Activated T-cell treated with anti-CD3 and anti-CD28 coated beads for 4 hours (primary cell): ENCODE measurements around the gene TMOD1.
"Not testable (repeated sequence)": the region's sequence is repeated elsewhere in the genome, so short reads cannot be mapped to it uniquely, and the experiment has no call there.

Experiments used
- DNase-seq: peaks from one replicate; pipeline ENCODE4 v3.0.0-alpha.2; 2020

Gene TMOD1

DNA sequence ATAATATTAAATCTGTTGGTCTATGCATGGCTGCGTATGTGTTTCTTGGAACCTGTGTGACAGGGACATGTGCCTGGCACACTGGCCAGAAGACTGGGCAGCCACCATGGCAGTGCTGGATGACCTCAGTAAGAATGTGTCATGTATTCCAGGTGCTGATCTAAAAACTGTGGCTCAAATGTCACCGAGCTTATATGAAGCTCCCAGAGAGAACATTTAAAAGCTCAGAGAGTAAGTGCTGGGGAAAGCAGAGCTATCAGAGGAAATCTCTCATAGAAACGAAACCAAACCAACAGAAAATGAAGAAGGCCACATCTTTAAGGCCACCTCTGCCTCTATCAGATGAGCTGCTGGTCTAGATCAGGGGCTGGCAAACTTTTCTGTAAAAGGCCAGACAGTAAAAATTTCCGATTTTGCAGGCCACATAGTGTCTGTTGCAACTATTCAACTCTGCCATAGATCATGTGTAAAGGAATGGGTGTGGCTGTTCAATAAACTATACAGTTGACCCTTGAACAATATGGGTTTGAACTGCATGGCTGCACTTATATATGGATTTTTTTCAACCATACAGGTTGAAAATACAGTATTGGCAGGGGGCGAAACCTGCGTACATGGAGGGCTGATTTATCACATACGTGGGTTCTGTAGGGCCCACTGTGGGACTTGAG, 99.9 kb downstream of the TMOD1 start:
- no peak for DNase-seq

DNA sequence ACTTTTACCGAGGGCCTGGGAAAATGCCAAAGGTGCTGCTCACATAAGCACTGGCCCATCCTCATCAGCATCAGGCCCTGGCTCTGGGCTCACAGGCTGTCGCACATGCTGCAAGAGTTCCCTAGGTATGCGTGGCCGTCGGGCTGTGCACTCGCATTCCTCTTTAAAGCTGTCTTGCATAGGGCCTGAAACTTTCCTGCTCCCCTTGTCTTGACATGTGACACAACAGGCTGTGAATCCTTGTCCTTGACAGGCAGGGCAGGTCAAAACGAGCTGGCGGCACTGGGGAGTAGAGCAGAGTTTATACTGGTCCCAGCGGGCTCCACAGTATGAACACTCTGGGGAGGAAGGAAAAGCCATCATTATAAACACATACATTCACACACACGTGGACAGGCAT, 101.0 kb downstream of the TMOD1 start:
- DNase-seq, result no peak

DNA sequence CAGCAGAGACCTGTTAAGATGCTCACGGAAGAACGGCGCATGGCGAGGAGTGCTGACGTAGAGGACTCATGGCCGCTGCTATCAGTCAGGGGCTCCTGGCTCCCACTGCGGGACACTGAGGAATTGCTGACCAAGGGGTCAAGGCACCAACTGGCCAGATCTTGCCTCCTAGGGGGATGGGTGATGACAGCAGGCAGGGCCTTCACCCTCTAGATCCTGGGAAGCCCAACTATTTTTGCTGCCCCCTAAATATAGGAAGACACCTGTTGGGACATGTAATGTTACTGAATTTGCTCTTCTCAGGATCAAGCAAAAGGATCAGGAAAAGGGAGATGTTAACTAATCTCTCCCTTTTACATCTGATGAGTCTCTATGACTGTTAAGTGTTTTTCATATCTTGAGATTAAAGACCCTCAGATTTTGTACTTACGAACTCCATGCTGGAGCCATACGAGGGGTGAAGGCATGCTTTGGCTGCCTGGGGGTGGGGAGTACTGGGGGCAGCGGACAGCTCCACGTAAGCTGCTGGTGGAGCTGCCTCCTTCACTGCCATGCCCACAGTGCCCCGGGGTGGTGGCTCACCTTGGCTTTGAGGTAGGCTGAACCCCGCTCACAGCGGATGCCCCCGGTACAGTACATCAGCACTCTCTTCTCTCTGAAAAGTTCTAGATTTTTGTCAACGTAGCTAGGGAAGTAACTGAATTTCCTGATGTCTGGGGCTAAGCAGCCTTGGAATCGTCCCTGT, 103.6 kb downstream of the TMOD1 start:
- DNase-seq, result no peak

DNA sequence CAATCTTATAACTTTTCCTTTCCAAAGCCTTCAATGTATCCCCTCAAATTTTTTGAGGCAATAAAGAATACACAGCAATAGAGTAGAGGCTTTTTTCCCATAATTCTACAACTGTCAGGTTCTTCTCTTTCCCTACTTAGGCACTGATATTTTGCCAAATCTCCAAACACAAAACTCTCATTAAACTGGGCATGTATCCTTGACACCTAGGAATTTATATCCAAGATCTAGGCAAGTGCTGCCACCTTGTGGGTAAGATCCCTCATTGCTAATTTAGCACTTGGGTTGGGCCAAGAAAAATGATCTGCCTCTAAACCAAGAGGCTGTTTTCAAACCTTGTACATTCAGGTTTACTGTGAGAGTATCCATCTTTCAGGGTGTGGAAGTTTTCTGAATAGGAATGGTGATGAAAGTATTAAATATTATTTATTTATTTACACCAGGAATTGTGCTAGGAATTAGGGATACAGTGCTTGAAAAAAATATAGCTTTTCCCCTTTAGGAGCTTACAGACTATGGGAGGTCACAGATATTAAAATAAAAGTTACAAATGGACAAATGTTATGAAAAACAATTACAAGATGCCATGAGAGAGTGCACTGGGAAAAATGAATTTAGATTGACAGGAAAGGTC, 114.1 kb downstream of the TMOD1 start:
- DNase-seq, result peak; percentile 45

DNA sequence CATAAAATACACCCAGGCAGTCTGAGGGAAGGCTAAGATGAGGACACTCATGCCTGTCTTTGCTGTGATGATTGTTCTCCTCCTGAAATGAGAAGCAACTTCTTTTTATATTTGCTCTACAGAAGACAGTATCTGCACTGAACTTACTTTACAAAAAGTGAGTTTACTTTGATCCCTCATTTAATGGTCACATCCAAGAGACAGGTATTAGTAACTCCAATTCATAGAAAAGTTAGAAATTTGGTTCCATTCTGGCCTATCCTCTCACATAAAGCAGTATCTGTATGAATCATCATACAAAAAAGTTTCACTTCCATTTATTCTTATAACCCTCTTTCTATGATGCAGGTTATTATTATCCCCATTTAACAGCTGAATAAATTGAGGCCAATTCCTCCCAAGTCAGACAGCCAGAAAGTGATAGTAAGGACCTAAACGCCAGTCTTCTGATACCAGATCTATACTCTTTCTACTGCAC, 116.5 kb downstream of the TMOD1 start:
- no peak for DNase-seq

DNA sequence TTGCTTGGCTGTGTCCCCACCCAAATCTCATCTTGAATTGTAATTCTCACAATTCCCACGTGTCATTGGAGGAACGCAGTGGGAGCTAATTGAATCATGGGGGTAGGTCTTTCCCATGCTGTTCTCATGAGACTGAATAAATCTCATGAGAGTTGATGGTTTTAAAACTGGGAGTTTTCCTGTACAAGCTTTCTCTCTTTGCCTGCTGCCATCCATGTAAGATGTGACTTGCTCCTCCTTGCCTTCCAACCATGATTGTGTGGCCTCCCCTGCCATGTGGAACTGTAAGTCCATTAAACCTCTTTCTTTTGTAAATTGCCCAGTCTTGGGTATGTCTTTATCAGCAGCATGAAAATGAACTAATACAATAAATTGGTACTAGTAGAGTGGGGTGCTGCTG, 118.6 kb downstream of the TMOD1 start:
- not testable (repeated sequence) for DNase-seq

DNA sequence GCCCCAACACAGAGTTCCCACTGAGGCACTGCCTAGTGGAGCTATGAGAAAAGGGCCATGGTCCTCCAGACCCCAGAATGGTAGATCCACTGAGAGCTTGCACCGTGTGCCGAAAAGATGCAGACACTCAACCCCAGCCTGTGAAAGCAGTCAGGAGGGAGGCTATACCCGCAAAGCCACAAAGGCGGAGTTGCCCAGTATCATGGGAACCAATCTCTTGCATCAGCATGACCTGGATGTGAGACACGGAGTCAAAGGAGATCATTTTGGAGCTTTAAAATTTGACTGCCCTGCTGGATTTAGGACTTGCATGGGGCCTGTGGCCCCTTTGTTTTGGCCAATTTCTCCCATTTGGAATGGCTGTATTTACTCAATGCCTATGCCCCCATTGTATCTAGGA, 121.0 kb downstream of the TMOD1 start:
- DNase-seq, result not testable (repeated sequence)

DNA sequence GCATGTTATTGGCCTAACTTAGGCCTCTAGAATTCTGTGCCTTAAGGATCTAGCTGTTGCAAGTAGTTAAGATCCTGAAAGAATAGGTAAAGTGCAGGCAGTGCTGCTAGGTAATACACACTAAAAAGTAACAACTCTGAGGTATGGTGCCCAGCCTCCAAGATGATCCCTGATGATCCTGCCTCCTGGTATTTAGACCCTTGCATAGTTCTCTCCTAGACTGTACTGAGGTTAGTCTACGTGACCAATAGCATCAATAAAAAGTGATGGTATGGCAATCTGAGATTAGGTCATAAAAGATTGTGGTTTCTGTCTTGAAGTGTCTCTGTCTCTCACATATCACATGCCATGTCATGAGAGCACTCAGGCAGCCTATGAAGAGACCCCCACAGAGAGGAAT, 122.5 kb downstream of the TMOD1 start:
- DNase-seq, result no peak

DNA sequence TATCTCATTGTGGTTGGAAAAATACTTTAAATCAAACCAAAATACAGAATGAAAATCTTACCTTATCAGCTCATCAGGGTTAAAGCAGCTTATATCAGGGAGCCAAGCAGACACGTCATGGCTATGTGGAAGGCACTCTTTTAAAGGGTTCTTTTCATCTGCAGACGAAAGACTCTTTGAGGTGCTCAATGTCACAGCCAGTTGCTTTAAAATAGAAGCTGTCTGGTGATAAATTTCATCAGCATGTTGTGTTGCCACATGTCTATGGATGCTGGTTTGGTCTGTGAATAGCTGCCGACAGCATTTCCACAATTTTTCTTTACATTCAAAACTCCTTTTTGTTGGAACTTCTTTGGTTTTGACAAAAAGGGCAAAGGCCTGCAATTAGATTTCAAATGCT, 124.2 kb downstream of the TMOD1 start:
- DNase-seq, result no peak

DNA sequence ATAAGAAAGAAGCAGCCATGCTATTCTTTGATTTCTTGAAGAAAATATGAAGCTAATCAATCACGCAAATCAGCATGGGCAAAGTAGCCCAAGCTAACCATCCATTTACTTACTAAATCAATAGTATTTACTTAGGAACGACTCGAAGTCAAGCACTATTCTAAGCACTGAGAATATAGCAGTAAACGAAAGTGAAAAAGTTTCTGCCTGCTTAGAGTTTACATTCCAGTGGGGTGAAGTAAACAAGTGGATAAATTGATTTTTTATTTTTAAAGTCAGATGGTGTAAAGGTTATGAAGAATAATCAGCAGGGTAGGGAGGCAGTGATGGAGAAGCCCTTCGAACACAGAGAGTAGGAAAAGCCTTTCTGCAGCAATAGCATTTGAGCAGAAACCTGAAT, 126.2 kb downstream of the TMOD1 start:
- DNase-seq, result no peak

DNA sequence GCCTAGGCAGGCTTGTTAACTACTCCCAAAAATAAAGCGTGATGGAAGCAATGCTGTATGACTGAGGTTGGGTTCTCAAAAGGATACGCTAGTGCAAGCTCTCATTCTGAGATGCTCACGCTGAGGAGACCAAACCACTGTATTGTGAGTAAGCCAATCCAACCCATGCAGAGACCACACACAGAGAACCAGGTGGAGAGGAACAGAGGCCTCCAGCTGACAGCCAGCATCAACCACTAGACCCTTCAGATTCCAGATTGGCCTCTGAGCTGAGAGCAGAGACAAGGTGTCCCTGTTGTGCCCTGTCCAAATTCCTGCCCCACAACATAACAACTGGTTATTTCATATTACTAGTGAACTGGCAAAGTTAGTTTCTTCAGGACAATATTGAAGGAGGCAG, 127.2 kb downstream of the TMOD1 start:
- DNase-seq, result no peak

DNA sequence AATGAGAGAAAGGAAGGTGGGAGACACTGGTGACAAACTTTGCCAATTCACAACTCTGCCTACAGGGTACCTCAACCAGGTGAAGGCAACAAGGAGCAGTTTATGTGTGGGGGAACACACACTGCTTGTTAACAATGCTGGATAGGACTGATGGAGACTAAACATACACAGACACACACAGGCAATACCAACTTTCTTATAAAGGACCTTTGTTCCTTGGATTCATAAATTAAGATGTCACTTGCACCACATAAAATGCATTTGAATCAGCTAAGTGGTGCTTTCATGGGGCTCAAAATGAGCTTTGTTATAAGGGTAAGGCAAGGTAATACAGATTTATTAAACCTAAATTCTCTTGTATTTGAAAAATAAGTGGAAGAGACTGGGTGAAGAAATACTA, 127.7 kb downstream of the TMOD1 start:
- no peak for DNase-seq

DNA sequence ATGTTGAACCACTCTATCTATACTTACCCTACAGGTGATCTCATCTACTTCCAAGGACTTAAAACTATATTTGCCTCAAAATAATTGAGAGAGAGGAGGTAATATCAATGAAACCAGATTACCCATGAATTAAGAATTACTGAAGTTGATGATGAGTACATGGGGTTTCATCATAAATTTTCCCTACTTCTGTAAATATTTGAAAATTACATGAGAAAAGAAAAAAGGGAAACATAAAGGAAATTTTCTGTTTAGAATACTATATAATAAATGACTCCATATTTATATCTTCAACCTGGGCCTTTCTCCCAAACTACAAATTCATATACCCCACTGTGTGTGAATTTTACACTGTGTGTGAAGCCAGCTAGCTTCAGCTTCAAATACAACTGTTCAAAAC, 129.1 kb downstream of the TMOD1 start:
- no peak for DNase-seq

DNA sequence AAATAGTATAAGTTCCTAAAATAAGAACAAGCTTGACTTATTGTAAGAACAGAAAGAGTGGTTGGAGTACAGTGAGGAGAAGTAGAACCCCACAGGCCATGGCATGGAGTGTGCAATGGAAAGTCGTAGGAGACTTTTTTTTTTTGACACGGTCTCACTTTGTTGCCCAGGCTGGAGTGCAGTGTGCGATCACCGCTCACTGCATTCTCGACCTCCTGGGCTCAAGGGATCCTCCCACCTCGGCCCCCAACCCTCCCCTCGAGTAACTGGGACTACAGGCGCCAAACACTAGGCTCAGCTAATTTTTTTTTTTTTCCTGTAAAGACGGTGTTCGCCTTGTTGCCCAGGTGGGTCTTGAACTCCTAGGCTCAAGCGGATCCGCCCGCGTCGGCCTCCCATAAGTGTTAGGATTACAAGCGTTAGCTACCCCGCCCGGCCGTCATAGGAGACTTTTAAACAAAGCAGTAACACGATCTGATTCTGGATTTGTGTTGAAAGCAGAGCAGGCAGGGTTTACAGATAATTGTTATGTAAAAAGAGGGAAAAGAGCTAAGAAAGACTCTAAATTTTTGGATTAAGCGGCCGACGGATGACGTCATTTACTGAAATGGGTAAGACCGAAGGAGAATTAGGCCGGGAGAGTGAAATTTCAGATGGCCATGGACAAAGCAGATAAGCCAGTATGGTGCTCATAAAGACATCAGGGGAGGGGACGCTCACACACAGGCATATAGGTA, 130.9 kb downstream of the TMOD1 start:
- peak; percentile 1 for DNase-seq

DNA sequence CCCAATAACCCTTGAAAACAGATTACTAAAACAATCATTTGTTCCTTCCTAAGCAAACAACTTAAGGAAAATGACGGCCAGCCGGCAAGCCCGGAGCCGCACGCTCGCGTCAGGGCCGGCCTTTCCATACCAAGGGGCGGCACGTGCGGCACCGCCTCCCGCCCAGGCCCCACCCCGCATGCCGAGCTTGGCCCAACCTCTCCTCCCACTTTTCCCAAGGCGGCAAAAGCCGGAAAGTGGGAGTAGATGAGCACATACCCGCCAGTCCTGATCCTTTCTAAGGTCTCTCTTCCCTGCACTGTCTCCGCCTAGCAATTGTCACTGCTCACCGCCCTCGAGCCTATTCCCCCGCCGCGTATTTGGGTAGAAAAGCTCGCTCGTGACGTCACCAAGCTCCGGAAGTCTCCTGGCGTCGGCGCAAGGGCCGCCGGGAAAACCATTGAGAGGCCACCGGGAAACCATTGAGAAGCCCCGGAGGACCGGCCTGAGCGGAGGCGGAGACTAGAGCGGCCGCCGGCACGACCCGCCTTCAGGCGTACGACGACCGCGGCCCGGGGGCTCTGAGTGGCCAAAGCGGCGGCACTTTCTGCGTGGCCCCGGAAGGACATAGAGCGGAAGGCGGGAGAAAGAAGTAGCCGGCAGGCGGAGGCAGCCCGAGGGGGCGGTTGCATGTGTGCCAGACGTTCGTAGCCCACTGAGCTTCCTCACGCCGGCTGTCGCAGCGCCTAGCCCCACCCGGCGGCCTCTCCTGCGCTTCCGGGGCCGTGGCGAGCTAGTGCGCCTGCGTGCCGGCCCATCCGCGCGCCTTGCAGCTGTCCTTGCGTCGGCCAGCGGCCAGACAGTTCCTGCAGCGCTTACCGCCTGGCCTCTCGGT, 131.8 kb downstream of the TMOD1 start, which contains the start of the genes NCBP1 and TSTD2:
Gene NCBP1 (plus strand): TSS at position 837 of the 874 bp plus-strand sequence. CDS start 61 bp downstream, outside the sequence.
Gene TSTD2 (minus strand): TSS at position 384 of the 874 bp plus-strand sequence. CDS start 5,806 bp downstream, outside the sequence.
- DNase-seq, result peak; percentile 91

DNA sequence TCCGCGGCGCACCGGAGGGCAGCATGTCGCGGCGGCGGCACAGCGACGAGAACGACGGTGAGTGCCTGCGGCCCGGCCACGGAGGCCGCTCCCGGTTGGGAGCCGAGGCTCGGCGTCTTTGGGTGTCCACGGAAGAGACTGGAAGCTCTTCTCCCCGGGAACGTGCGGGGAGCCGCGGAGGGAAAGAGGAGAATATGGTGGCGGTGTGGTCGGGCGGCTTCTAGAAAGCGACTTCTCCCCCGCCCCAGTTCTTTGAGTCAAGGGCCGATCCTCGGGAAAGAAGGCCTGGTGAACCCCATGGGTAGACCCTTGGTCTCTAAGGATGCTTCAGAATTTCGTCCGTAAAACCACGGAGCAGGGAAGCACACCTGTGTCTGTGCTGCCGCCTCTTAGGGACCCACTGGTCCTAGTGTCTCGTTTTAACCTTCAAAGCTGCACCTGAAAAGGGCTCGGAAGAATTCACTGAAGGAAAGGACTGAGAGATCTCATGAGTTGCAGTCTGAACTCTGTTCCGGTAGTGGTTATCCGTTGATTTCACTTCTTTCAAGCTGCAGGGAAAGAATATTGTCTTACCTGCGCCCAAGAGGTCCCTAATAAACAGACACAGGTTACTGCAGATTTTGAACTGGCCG, 132.5 kb downstream of the TMOD1 start:
- DNase-seq, result no peak

DNA sequence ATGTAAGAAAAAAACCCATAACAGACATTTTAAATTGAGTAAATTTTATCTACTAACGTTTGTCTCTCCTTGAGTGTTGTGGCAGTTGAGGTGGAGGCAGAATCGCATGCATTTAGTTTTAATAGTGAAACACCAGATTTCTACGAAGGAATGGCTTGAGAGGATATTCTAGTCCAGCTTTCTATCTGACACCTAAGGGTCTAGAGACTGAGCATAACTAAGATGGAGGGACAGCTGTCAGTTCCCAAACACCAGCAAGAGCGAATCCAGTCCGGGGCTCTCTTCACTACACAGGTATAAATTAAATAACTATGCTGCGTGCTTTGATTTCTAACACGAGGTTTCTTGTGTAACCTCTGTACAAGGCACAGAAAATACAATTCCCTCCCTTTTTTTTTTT, 133.6 kb downstream of the TMOD1 start:
- no peak for DNase-seq

DNA sequence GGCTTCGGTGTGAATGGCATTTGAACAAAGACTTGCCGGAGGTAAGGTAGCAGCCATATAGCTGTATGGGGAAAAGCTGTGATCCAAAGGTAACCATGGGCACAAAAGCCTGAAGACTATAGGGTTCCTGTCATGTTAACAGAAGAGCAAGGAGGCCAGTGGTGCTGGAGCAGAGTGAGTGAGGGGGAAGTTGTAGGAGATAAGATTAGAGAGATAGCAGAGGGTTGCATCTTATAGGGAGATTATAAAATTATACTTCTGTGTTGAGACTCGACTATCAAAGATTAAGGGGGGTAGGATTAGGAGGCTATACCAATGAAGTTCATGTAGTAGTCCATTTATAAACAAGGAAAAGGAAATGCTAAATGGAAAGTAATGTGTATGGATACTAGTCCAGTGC, 135.4 kb downstream of the TMOD1 start:
- DNase-seq, result no peak

DNA sequence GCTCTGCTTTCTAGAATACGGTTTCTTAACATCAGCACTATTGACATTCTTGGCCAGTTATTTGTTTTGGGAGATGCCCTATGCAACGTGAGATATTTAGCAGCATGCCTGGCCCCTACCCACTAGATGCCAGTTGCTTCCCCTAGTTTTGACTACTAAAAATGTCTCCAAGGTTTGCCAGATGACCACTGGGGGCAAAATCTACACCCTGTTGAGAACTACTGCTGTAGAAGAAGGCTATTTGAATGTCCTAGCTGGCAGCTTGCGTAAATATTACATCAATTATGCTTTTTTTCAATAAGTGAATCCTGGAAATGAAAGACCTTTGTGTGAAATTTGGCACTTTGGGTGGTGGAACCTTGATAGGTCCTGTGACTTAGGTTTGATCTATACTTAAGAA, 137.2 kb downstream of the TMOD1 start:
- DNase-seq, result no peak

DNA sequence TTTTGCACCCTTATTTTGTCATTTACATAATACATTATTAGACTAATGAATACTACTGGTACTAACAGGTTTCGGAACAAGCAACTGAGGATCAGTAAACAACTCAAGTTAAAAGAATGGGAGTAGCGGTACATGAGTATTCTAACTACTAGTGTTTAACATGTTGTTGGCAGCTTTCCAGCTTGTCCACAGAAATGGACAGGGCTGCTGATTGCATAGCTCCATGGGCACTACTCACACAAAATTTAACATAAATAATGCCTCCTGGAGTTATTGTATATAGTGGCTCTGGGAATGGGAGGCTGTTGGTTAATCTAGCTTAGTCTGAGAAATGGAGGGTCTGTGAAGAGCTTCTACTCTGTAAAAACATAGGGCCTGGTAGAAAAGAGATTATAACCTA, 138.9 kb downstream of the TMOD1 start:
- no peak for DNase-seq

DNA sequence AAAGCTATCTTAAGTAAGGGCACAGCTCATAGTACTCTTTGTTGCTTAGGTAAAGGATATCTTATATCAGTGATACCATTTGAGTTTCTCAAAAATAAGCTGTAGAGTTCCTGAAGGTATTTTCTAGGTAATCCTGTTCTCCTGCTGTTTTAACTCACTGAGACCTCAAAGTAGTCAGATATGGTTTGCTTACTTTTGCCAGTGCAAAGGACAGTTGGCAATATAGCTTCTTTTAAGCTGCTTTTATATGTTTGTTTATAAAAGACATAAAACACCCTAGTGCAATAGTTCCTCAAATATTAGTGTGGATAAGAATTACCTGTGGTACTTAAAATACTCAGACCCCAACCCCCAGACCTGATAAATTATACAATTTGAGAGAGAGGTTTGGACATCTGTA, 144.3 kb downstream of the TMOD1 start:
- no peak for DNase-seq

DNA sequence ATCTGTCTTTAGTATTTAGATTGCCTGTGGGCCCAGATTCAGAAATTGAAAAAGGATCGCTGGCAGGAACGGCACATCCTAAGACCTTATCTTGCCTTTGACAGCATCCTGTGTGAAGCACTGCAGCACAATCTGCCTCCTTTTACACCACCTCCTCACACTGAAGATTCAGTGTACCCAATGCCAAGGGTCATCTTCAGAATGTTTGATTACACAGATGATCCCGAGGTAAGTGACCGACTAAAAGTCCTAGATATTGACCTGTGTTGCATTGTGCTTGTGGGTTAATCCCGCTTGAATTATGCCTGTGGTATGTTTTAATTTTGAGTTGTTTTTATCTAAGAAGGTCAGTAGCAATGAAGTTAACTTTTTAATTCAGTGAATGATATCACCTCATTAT, 146.5 kb downstream of the TMOD1 start:
- no peak for DNase-seq
